HepG2 (cell line): Measurements from ENCODE around the gene CSTB. TPM values are rescaled to one million over a fixed set of nuclear protein-coding genes. Genes with fewer than 3 reads are reported as not detected.

Experiments used
- ATAC-seq: fragments of 200-7000 bp; cut with Tn5 transposase; 3 replicates; pipeline ENCODE4 v1.9.1; 2020; ENCODE audit warnings: mild to moderate bottlenecking, moderate library complexity
- BruUV-seq: library from RNA; stranded (reverse); fragments of 400-500 nt; replicated peaks from 2 replicates; lab custom pipeline; 2021; lab: Mats Ljungman, UMichigan
- CTCF ChIA-PET: fragments of 300-600 bp; formaldehyde crosslinking; extraction: SDS; loops from one replicate; lab custom pipeline; 2021; ENCODE audit warnings: low total read pairs, inconsistent platforms, low intra/inter-chr PET ratio; lab: Yijun Ruan, JAX
- POLR2A ChIA-PET: fragments of 350-600 bp; sonication (Branson Sonifier 250); formaldehyde crosslinking; loops from one replicate; lab custom pipeline; 2020; ENCODE audit warnings: antibody characterized with exemption, inconsistent platforms; lab: Yijun Ruan, JAX
- DNase-seq: peaks from one replicate; pipeline ENCODE4 v3.0.0-alpha.2; 2015; ENCODE audit warnings: low spot score
- FAIRE-seq: peaks from 3 replicates; lab custom pipeline; 2011; peaks lifted over from hg19 to GRCh38; lab: Jason Lieb, UNC
- H2AFZ ChIP-seq: one replicate; pipeline ENCODE4 v1.6.1; 2011; ENCODE audit warnings: low read length, inconsistent platforms
- H3K27ac ChIP-seq: fragments of 300-600 bp; 3 replicates; pipeline ENCODE4 v1.8.0; 2011; ENCODE audit warnings: mixed run types, mild to moderate bottlenecking, mixed read lengths, low read length, inconsistent platforms; ENCODE audit not compliant: insufficient read depth; ENCODE audit errors: extremely low read length
- H3K27me3 ChIP-seq, 2 experiments: fragments of 200-600 bp in 1 of 2; 2 replicates in 1 of 2; 3 replicates in 1 of 2; pipeline versions ENCODE4 v1.6.0 to v1.8.0; 2011; ENCODE audit warnings: low read length in 2 of 2, mild to moderate bottlenecking in 2 of 2, moderate library complexity in 2 of 2, inconsistent platforms in 1 of 2; ENCODE audit not compliant: insufficient read depth in 2 of 2, control insufficient read depth in 1 of 2
- H3K36me3 ChIP-seq, 2 experiments: fragments of 200-600 bp in 1 of 2; replicated peaks in 1 of 2; 2 replicates in 1 of 2; 3 replicates in 1 of 2; pipeline versions ENCODE4 v1.5.1 to v1.8.0; 2011; ENCODE audit warnings: low read length in 2 of 2, inconsistent platforms in 1 of 2; ENCODE audit not compliant: insufficient read depth in 2 of 2, control insufficient read depth in 1 of 2
- H3K4me1 ChIP-seq: 2 replicates; pipeline ENCODE4 v1.5.1; 2012; ENCODE audit warnings: low read length, inconsistent platforms; ENCODE audit not compliant: insufficient read depth
- H3K4me2 ChIP-seq: 2 replicates; pipeline ENCODE4 v1.6.0; 2011; ENCODE audit warnings: low read depth, low read length, inconsistent platforms
- H3K4me3 ChIP-seq, 3 experiments: fragments of 200-600 bp in 1 of 3; sonication (generic), shearing (Covaris generic) in 1 of 3; replicated peaks in 1 of 3; 2 replicates each; pipeline ENCODE4 v1.5.1; 2011 to 2016; ENCODE audit warnings: low read length in 3 of 3, inconsistent platforms in 2 of 3, low read depth in 2 of 3, mild to moderate bottlenecking in 2 of 3, control low read depth in 1 of 3, mixed read lengths in 1 of 3; ENCODE audit not compliant: insufficient read depth in 1 of 3
- H3K79me2 ChIP-seq: one replicate; pipeline ENCODE4 v1.6.1; 2011; ENCODE audit warnings: low read length, inconsistent platforms; ENCODE audit not compliant: insufficient read depth
- H3K9ac ChIP-seq: 2 replicates; pipeline ENCODE4 v1.6.0; 2011; ENCODE audit warnings: mild to moderate bottlenecking, low read depth, low read length, inconsistent platforms; ENCODE audit not compliant: insufficient read depth
- H3K9me3 ChIP-seq: 2 replicates; pipeline ENCODE4 v1.5.1; 2012; ENCODE audit warnings: mild to moderate bottlenecking, low read length
- H4K20me1 ChIP-seq: 2 replicates; pipeline ENCODE4 v1.6.0; 2011; ENCODE audit warnings: inconsistent platforms, mild to moderate bottlenecking, low read length, moderate library complexity; ENCODE audit not compliant: insufficient read depth
- KAT8 ChIP-seq: IDR thresholded peaks from 2 replicates; pipeline ENCODE4 v1.6.1; 2016; ENCODE audit warnings: missing genetic modification reagents, missing compliant biosample characterization
- NRL ChIP-seq: sonication (generic); formaldehyde crosslinking; IDR thresholded peaks from 2 replicates; pipeline ENCODE4 v1.5.0; 2020; ENCODE audit warnings: missing genetic modification reagents, mild to moderate bottlenecking, moderate library complexity, borderline replicate concordance
- PHB2 ChIP-seq: fragments of 450-650 bp; IDR thresholded peaks from 2 replicates; pipeline ENCODE4 v1.6.1; 2018; ENCODE audit not compliant: partially characterized antibody
- ZBTB26 ChIP-seq: IDR thresholded peaks from 2 replicates; pipeline ENCODE4 v1.6.1; 2016; ENCODE audit warnings: missing compliant biosample characterization, missing genetic modification reagents, borderline replicate concordance
- ZFAT ChIP-seq: sonication (generic); formaldehyde crosslinking; conservative IDR thresholded peaks from 2 replicates; pipeline ENCODE4 v1.8.1; 2023; ENCODE audit warnings: missing genetic modification reagents, inconsistent platforms
- ZFP37 ChIP-seq: sonication (generic); formaldehyde crosslinking; IDR thresholded peaks from 2 replicates; pipeline ENCODE4 v1.4.0; 2020; ENCODE audit warnings: missing genetic modification reagents, borderline replicate concordance
- ZKSCAN8 ChIP-seq: IDR thresholded peaks from 2 replicates; pipeline ENCODE4 v1.6.1; 2016; ENCODE audit warnings: borderline replicate concordance, missing genetic modification reagents, missing compliant biosample characterization
- ZNF264 ChIP-seq: sonication (generic); formaldehyde crosslinking; IDR thresholded peaks from 2 replicates; pipeline ENCODE4 v1.4.0; 2020; ENCODE audit warnings: missing genetic modification reagents
- ZSCAN29 ChIP-seq: sonication (generic); formaldehyde crosslinking; conservative IDR thresholded peaks from 2 replicates; pipeline ENCODE4 v1.4.0; 2020; ENCODE audit warnings: mild to moderate bottlenecking, missing genetic modification reagents
- WGBS: methylation state at CpG from one replicate; pipeline ENCODE4 v1.1.6; 2017; ENCODE audit warnings: low lambda C conversion rate; 5-methylcytosine and 5-hydroxymethylcytosine counted together
- in situ Hi-C: cut with HindIII; loops from 2 replicates; pipeline ENCODE4 v1.10.0; 2017; ENCODE audit warnings: low pct_unique_long_range_greater_than_20kb; ENCODE audit not compliant: extremely low pct_ligation_motif_present
- intact Hi-C: fragments of 100-400 bp; cut with micrococcal nuclease; formaldehyde crosslinking; loops from one replicate; pipeline ENCODE4 v1.10.0; 2022; ENCODE audit not compliant: unreplicated experiment
- polyA plus RNA-seq, 8 experiments: library from polyadenylated mRNA; depleted of rRNA in 3 of 8; stranded (reverse) in 7 of 8; unstranded in 1 of 8; fragments of >200 nt; fragmentation: Illumina TruSeq in 4 of 8; extraction: Trizol in 4 of 8; gene quantifications; 2 replicates each; pipeline versions ENCODE4 v1.2.1 to v1.2.3, GENCODE V29; 2011 to 2016; ENCODE audit warnings: low read depth in 4 of 8, missing spikeins in 1 of 8, mixed read lengths in 1 of 8; ENCODE audit not compliant: insufficient read depth in 1 of 8
- total RNA-seq, 5 experiments: library from RNA; depleted of rRNA; stranded (reverse); fragments of >200 nt; fragmentation: Illumina TruSeq; extraction: Trizol; gene quantifications; 2 replicates each; pipeline ENCODE4 v1.2.3, GENCODE V29; 2016; ENCODE audit warnings: low read depth in 1 of 5
- TF ChIP-seq, protein P1 (sequence below): sonication (generic); formaldehyde crosslinking; IDR thresholded peaks from 2 replicates; pipeline ENCODE4 v1.4.0; 2020; ENCODE audit warnings: missing genetic modification reagents
- TF ChIP-seq, protein P2 (sequence below): sonication (generic); formaldehyde crosslinking; IDR thresholded peaks from 2 replicates; pipeline ENCODE4 v1.4.0; 2020; ENCODE audit warnings: mild to moderate bottlenecking, missing genetic modification reagents

The CSTB gene
- total and polyA plus RNA-seq, 2 of the 13 experiments (the other 11 are each of a cell fraction or from before 2014, with no cell fraction given), result 11.7 to 94.1 TPM

DNA sequence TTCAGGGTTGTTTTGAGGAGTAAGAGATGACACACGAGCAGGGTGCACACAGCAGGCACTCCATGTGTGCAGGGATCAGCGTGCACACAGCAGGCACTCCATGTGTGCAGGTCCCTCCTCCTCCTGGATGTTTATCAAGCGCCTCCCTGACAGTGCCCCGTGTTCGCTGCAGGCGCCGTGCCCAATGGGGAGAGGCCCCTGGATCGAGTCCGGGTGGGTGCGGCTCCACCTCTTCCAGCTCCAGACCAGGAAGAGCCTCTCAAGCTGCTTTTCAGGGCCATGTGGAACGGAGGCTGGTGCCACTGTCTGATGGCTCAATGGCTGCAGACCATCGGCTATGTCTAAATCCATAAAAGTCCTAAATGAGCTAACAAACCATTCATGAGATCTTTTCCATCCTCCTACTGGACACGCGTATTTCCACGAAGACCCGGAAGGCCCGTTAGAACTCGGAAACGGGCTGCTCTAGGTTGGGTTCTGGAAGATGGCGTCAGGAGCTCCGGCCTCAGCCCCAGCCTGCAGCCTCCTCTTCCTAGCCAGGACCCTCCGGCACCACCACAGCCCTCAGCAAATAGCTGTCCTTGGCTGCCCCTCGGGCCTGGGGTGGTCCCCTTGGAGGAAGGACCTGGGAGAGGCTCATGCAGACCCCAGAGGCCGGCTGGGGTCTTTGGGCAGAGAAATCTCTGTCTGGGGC is 49.3 kb upstream of the CSTB start:
- Histone ChIP-seq H3K36me3 (no peaks in the 10 kb centered on the region), H2AFZ (no peak overlapping the region), H3K9ac (no peak overlapping the region), H3K4me2 (no peak overlapping the region), H3K4me3 (no peak overlapping the region), H3K27ac (no peak overlapping the region), H3K9me3 (no peaks in the 10 kb centered on the region), H3K27me3 (peaks cover 14 to 35% of the 10 kb centered on the region in 2 experiments), H3K79me2 (no peaks in the 10 kb centered on the region), H4K20me1 (no peaks in the 10 kb centered on the region), H3K4me1 (peaks cover 30% of the 10 kb centered on the region)
- DNase-seq (no peak), FAIRE-seq (no peak), ATAC-seq (no peak)
- intact Hi-C loops (no loop called here), in situ Hi-C loops (no loop called here)
- TF ChIP-seq, protein P1, sequence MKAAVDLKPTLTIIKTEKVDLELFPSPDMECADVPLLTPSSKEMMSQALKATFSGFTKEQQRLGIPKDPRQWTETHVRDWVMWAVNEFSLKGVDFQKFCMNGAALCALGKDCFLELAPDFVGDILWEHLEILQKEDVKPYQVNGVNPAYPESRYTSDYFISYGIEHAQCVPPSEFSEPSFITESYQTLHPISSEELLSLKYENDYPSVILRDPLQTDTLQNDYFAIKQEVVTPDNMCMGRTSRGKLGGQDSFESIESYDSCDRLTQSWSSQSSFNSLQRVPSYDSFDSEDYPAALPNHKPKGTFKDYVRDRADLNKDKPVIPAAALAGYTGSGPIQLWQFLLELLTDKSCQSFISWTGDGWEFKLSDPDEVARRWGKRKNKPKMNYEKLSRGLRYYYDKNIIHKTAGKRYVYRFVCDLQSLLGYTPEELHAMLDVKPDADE (CRISPR knock-in tag), result no peak
- TF ChIP-seq ZKSCAN8 (CRISPR knock-in tag), result peak; percentile 99
- 80% methylated on average over 11 of the region's 24 CpGs for WGBS
- ChIA-PET CTCF (interaction anchor here (0.7 kb wide), 1 partner anchor 16 kb away, joined by 3 read pairs; no protein-coding TSS in a partner anchor), POLR2A (no interaction called here)
- no TSS peak for BruUV-seq

DNA sequence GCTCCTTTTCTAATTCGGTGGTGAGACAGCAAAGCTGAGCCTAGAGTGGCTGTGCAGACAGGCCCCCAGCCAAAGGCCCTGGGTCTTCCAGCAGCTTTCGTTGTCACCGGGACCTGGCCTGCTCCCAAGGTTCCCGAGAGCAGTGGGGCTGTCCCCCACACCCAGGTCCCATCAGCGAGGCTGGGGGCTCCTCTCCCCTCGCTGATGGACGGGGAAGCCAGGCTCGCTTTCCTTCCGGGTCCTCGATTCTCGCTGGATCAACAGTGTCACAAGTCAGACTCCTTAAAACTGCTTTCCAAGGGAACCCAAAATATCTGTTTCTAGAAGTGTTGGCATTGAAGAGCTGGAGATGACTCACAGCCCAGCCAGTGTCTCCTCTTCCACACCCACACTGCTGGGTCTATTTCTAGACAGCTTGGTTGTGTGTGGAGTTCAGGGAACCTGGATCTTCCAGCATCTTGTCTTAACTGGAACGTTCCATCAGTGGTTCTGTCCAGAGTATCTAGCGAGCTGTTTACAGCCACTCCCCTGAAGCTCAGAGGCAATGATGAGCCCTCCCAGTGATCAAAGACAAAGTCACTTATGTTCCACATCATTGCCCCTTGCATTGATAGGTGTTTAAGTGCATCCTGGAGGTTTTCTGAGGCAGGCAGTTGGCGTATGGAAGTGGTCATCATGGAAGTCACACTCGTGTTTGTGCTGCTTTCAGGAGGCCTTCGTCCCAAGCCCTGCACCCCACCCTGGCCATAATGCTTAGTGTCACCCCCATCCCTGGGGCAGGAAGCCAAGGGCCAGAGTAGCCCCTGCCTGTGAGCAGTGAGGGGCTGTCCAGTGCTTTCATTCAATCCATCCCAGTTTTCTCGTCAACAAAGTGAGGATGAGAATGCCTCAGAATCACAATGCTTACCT is 48.5 kb upstream of the CSTB start:
- in situ Hi-C loops, result no loop called here
- no peak overlapping the region for H3K4me3 ChIP-seq
- H3K36me3 ChIP-seq, result no peaks in the 10 kb centered on the region
- no TSS peak for BruUV-seq
- 33% methylated on average over 6 of the region's 17 CpGs for WGBS
- no peaks in the 10 kb centered on the region for H4K20me1 ChIP-seq
- no peak overlapping the region for H2AFZ ChIP-seq
- FAIRE-seq (no peak), ATAC-seq (no peak), DNase-seq (no peak)
- ChIA-PET CTCF (no interaction called here), POLR2A (no interaction called here)
- no peak overlapping the region for H3K4me2 ChIP-seq
- peaks cover 25% of the 10 kb centered on the region for H3K4me1 ChIP-seq
- intact Hi-C loops, result no loop called here
- H3K27me3 ChIP-seq, result peaks cover 12 to 33% of the 10 kb centered on the region in 2 experiments
- no peaks in the 10 kb centered on the region for H3K9me3 ChIP-seq
- no peaks in the 10 kb centered on the region for H3K79me2 ChIP-seq
- H3K27ac ChIP-seq, result no peak overlapping the region
- H3K9ac ChIP-seq, result no peak overlapping the region
- TF ChIP-seq NRL (CRISPR knock-in tag) (no peak), ZBTB26 (CRISPR knock-in tag) (no peak), ZNF264 (CRISPR knock-in tag) (no peak), ZSCAN29 (CRISPR knock-in tag) (no peak), PHB2 (no peak), ZFAT (no peak), KAT8 (CRISPR knock-in tag) (no peak), ZFP37 (CRISPR knock-in tag) (no peak)
- TF ChIP-seq, protein P2, sequence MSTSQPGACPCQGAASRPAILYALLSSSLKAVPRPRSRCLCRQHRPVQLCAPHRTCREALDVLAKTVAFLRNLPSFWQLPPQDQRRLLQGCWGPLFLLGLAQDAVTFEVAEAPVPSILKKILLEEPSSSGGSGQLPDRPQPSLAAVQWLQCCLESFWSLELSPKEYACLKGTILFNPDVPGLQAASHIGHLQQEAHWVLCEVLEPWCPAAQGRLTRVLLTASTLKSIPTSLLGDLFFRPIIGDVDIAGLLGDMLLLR (CRISPR knock-in tag), result no peak
